GM19324 (cell line): ENCODE data around the gene FAM222B.
"Not testable (repeated sequence)": the region's sequence is repeated elsewhere in the genome, so short reads cannot be mapped to it uniquely, and the experiment has no call there.

Experiments
- ATAC-seq: cut with Tn5 transposase; IDR thresholded peaks from one replicate; pipeline ENCODE4 v1.9.1; 2021; ENCODE audit warnings: mild to moderate bottlenecking, moderate library complexity; ENCODE audit not compliant: unreplicated experiment, low FRiP score

The FAM222B gene

GRCh38 chr17:28788100-28788499 is 54.5 kb downstream of the FAM222B start:
- ATAC-seq, result no peak

DNA sequence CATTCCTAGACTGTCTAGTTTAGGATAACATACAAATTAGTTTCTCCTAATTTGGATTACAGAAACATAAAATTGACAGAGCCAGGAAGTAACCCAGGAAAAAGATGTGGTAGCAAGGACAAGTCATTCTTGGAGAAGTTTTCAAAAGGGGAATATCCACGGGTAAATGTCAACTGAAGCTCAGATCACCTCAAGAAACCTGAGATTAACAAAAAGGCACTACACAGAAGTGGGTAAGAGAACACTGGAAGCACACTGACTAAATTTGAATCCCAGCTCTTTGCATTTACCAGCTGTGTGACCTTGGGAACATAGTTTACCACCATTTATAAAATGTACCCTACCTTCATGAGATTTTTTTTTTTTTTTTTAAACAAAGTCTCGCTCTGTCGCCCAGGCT is 59.4 kb downstream of the FAM222B start:
- no peak for ATAC-seq

DNA sequence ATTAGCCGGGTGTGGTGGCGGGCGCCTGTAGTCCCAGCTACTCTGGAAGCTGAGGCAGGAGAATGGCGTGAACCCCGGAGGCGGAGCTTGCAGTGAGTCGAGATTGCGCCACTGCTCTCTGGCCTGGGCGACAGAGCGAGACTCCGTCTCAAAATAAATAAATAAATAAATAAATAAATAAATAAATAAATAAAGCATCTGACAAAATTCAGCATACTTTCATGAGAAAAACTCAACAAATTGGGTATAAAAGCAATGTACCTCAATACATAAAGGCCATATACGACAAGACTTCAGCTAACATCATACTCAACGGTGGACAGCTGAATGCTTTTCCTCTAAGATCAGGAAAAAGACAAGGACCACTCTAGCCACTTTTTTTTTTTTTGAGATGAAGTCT is 63.0 kb downstream of the FAM222B start:
- not testable (repeated sequence) for ATAC-seq

GRCh38 chr17:28777178-28777577 is 65.4 kb downstream of the FAM222B start:
- ATAC-seq, result no peak

DNA sequence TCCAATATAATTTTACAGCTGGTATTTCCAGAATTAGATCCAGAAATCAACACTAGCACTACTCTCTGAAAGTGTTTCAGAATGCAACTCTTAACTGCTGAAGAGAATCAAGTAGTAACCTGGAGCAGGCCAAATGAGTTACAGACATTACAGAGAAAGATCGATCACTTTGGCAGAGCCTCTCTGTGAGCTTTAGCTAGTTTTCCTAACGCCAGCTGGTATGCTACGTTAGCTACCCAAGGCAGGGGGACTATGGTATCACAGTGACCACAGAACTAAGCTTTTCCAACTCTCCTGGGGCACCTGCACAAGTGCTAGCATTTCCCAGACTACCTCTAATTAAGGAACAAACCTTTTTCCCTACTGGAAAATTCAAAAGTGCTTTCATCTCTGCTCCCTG is 68.4 kb downstream of the FAM222B start:
- ATAC-seq, result no peak

- ATAC-seq, result no peak
Observed at GRCh38 chr17:28773736-28774135, 68.9 kb downstream of the FAM222B start.

GRCh38 chr17:28765038-28765437 is 77.6 kb downstream of the FAM222B start:
- ATAC-seq, result no peak

DNA sequence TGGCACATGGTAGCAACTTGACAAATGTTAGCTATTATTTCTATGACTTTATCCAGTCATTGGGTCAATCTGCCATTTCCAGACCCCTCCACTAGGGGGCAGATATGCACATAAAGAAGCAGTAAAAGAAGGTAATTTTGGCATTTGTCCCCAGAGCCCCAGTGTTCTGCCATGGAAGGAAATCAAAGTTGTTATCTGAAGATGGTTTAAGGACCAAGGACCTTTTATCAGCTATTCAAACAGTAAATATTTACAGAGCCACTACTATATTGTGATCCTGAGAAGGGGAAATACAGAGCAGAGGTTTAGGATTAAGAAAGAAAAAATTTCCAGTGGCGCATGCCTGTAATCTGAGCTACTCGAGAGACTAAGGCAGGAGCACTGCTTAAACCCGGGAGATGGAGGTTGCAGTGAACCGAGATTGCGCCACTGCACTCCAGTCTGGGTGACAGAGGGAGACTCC is 78.8 kb downstream of the FAM222B start:
- ATAC-seq, result no peak

GRCh38 chr17:28763137-28763799 is 79.3 kb downstream of the FAM222B start:
- no peak for ATAC-seq

DNA sequence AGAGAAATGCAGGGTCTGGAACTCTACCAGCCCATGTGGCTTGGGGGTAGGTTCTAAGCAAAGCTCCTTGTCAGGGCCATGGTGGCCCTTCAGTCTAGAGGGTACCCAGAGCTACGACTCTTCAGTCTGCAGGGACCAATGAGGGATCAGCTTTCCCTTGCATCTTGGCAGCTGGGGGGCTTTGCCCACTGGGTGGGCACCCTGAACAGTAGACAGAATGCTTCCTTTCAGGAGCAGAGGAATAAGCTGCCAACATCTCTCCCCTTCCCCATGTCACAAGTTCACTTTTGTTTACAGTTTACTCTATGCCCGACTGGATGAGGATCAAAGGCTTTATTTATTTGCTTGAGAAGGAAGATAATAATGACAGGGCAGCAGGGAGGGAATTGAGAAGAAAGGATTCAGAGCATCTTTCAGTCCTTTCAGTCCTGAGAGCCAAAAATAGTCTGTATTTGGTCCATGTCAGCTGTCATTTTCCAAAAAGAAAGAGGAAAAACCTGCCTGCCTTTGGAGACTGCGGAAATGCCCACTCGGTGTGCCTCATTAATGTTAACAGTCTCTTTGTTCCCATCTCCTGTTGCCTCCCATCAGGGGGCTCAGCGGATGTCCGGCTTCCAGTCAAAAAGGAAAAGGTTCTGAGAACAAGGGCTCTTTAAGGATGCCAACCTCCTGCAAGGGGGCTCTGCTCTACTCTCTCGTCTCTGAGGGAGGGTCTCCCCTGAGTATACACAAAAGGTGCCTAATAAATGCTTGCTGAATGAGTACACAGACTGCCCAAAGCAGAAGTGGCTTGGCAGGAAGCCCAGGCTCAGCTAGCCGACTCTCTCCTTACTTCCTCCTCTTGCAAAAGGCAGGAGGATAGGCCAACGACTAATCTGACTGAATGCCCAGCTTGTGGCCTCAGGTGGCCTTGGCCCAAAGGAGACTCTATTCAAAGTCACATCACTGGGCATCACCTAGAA is 81.7 kb downstream of the FAM222B start:
- no peak for ATAC-seq

- no peak for ATAC-seq
Observed at GRCh38 chr17:28759256-28759865, 83.2 kb downstream of the FAM222B start.

GRCh38 chr17:28758411-28759121 is 84.0 kb downstream of the FAM222B start:
- ATAC-seq, result no peak

GRCh38 chr17:28756049-28756804 is 86.4 kb downstream of the FAM222B start:
- no peak for ATAC-seq

DNA sequence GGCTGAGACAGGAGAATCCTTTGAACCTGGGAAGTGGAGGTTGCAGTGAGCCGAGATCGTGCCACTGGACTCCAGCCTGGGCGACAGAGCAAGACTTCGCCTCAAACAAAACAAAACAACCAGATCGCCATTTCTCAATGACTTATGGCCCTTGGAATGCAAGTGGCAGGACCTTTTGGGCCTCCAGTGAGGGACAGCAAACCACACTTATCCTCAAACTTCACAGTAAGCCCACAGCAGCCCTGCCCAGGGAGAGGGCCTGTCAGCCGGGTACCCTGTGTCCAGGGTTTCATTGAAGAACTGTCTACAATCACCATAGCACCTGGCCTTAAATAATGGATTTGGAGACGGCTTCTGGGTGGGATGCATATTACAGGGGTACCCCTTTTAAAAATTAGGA is 87.1 kb downstream of the FAM222B start:
- ATAC-seq, result no peak

DNA sequence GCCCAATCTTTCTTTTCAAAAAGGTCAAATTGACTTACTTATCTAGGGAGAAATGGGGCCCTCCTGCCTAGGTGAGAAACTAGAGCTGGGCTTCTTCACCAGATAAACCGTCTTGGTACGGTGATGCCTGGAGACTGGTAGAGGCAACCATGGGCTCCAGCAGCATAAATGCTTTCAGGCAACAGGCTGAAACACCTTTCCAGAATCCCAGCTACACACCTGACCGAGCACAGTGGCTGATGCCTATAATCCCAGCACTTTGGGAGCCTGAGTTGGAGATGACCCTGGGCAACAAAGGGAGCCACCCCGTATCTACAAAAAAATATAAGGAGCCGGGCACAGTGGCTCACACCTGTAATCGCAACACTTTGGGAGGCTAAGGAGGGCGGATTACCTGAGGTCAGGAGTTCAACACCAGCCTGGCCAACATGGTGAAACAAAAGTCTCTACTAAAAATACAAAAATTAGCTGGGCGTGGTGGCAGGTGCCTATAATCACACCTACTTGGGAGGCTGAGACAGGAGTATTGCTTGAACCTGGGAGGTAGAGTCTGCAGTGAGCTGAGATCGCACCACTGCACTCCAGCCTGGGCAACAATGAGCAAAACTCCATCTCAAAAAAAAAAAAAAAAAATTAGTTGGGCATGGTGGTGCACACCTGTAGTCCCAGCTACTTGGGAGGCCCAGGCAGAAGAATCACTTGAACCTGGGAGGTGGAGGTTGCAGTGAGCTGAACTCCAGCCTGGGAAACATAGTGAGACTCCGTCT is 90.8 kb downstream of the FAM222B start:
- no peak for ATAC-seq

GRCh38 chr17:28750178-28751047 is 92.2 kb downstream of the FAM222B start:
- ATAC-seq, result peak; percentile 48

DNA sequence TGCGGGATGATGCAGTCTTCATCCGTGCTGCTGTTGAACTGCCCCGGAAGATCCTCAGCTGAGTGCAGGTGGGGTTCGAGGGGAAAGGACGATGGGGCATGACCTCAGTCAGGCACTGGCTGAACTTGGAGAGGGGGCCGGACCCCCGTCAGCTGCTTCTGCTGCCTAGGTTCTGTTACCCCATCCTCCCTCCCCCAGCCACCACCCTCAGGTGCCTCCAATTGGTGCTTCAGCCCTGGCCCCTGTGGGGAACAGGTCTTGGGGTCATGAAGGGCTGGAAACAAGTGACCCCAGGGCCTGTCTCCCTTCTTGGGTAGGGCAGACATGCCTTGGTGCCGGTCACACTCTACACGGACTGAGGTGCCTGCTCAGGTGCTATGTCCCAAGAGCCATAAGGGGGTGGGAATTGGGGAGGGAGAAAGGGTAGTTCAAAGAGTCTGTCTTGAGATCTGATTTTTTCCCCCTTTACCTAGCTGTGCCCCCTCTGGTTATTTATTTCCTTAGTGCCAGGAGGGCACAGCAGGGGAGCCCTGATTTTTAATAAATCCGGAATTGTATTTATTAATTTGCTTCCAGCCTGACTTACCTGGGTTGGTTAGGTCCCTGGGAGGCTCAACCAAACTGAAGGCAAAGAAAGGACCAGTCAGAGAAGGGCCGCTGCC is 92.9 kb downstream of the FAM222B start:
- no peak for ATAC-seq
